ENCODE measurements around the gene UCN. TPM values are rescaled to one million over a fixed set of nuclear protein-coding genes. Genes with fewer than 3 reads are reported as not detected.

The UCN gene
- polyA plus RNA-seq, 1 experiment, result 0.40 TPM

DNA sequence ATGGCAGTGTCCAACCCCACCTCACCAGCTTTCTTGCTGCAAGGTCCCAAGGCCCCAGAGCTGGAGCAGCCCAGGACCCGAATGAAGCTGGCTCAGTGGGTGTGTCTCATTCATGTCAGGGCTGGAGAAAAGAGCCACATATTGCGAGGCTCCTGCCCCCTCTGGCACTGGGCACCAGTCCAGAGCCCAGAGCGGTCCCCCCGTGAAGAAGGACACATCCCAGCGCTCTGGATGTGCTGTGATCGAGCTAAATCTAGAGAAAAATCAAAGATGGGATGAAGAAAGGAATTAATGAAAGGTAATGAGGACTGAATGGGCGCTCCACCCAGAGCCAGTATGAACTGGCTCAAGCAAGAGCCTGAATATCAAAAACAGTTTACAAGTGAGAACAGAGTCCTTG is 27.9 kb upstream of the UCN start:
- CTCF ChIA-PET, result no interaction called here
- TF ChIP-seq, protein P1, sequence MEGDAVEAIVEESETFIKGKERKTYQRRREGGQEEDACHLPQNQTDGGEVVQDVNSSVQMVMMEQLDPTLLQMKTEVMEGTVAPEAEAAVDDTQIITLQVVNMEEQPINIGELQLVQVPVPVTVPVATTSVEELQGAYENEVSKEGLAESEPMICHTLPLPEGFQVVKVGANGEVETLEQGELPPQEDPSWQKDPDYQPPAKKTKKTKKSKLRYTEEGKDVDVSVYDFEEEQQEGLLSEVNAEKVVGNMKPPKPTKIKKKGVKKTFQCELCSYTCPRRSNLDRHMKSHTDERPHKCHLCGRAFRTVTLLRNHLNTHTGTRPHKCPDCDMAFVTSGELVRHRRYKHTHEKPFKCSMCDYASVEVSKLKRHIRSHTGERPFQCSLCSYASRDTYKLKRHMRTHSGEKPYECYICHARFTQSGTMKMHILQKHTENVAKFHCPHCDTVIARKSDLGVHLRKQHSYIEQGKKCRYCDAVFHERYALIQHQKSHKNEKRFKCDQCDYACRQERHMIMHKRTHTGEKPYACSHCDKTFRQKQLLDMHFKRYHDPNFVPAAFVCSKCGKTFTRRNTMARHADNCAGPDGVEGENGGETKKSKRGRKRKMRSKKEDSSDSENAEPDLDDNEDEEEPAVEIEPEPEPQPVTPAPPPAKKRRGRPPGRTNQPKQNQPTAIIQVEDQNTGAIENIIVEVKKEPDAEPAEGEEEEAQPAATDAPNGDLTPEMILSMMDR (IDR thresholded peaks at IDR 0.05; ENCODE audit: low read depth, low read length), result no peak
- Histone ChIP-seq H3K27me3 (ENCODE audit: control insufficient read depth, insufficient read depth, low read length) (no peaks in the 10 kb centered on the region), H3K27ac (ENCODE audit: low read depth, low read length) (no peak overlapping the region), H3K4me3 (ENCODE audit: low read depth, low read length) (no peak overlapping the region), H3K9me3 (ENCODE audit: control insufficient read depth, insufficient read depth, low read length) (no peaks in the 10 kb centered on the region)
- DNase-seq (ENCODE audit: low read depth, low spot score), result no peak
- POLR2A ChIA-PET, result interaction anchor here (1.6 kb wide), 1 partner anchor 14 kb away, joined by 3 read pairs; no protein-coding TSS in a partner anchor

DNA sequence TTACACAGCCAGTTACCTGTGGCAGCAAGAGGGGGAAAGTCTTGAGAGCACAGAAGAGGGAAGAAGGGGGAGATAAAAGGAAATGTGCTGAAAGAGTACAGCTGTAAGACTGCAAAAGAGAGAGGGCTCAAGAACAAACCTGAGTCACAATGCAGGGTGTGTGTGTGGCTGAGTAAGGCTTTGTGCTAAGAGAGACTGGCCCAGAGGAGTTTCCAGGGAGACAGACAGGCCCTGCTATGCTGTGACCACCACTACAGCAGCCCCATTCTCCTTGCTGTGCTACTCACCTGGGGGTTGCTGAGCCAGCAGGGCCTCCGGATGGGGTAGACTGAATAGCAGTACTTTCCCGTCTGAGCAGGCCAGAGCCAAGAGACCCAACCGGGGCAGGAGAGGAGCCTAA is 27.1 kb upstream of the UCN start:
- POLR2A ChIA-PET, result no interaction called here

DNA sequence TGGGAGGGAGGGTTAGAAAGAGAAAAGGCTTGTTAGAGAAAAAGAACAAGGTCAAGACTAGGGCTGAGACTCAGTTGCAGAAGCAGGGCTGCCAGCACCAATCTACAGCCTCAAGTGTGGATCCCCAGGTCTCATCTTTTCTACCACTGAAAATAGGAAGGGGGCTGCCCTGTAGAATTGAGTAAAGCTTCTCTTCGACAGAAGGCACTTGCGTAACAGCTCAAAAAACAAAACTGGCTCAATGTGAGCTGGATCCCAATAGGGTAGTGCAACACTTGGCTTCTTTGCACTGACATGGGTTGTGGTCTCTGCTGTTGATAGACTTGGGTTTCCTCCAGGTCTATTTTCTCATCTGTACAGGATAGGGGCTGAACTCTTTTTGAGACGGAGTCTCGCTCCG is 16.5 kb upstream of the UCN start:
- DNase-seq (ENCODE audit: low read depth, low spot score), result no peak
- Histone ChIP-seq H3K9me3 (ENCODE audit: control insufficient read depth, insufficient read depth, low read length) (no peaks in the 10 kb centered on the region), H3K27me3 (ENCODE audit: control insufficient read depth, insufficient read depth, low read length) (no peaks in the 10 kb centered on the region), H3K27ac (ENCODE audit: low read depth, low read length) (no peak overlapping the region), H3K4me3 (ENCODE audit: low read depth, low read length) (no peak overlapping the region)
- CTCF ChIA-PET, result interaction anchor here (1.0 kb wide), 1 partner anchor 73 kb away, joined by 4 read pairs; no protein-coding TSS in a partner anchor
- POLR2A ChIA-PET, result interaction anchor here (0.6 kb wide), 1 partner anchor 92 kb away, joined by 3 read pairs; no protein-coding TSS in a partner anchor
- TF ChIP-seq, protein P1 (IDR thresholded peaks at IDR 0.05; ENCODE audit: low read depth, low read length), result no peak

More for the DNA sequence above, 27.1 kb upstream of the UCN start:
- TF ChIP-seq, protein P1 (IDR thresholded peaks at IDR 0.05; ENCODE audit: low read depth, low read length), result no peak
- no peak overlapping the region for H3K27ac ChIP-seq (ENCODE audit: low read depth, low read length)
- no peaks in the 10 kb centered on the region for H3K27me3 ChIP-seq (ENCODE audit: control insufficient read depth, insufficient read depth, low read length)
- no peak overlapping the region for H3K4me3 ChIP-seq (ENCODE audit: low read depth, low read length)
- DNase-seq (ENCODE audit: low read depth, low spot score), result no peak
- no peaks in the 10 kb centered on the region for H3K9me3 ChIP-seq (ENCODE audit: control insufficient read depth, insufficient read depth, low read length)
- CTCF ChIA-PET, result no interaction called here

DNA sequence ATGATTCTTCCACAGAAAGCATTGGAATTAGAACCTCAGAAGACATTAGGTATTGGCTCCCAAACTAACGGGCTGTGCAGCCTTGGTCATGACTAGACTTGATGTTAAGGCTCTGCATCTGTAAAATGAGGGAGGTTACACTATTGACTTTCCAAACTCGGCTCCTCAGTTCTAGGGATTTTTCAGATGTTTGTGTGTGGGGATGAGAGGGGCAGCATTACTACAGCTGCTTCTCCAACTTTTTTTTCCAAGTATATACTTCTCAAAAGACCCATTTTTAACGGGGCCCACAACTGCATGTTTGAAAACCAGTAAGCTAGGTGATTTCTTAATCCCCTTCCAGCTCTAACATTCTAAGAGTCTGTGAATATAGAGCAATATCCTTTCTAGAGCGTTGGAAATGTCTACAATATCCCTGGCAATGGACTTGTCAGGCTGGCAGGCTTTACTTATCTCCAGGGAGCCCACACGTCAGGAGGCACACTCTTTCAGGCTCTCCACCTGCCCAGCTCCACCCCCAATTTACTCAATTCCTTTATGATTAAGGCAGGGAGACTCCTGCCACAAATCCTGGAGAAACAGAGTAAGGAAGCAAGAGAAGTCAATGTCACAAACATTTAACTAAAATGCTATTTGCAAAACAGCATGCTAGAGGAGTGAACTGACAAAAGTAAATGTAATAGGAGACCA is 15.5 kb upstream of the UCN start:
- POLR2A ChIA-PET, result interaction anchor here (0.8 to 2.0 kb wide), 3 partner anchors 12 to 189 kb away, joined by 3 to 9 read pairs (median 3); partner anchors contain the start of gene PREB
- Histone ChIP-seq H3K27ac (ENCODE audit: low read depth, low read length) (peak overlapping the region; percentile 95), H3K4me3 (ENCODE audit: low read depth, low read length) (peak overlapping the region; percentile 90), H3K9me3 (ENCODE audit: control insufficient read depth, insufficient read depth, low read length) (no peaks in the 10 kb centered on the region), H3K27me3 (ENCODE audit: control insufficient read depth, insufficient read depth, low read length) (no peaks in the 10 kb centered on the region)
- CTCF ChIA-PET, result interaction anchor here (1.4 to 3.4 kb wide), 3 partner anchors 20 to 44 kb away, joined by 5 to 18 read pairs (median 5); partner anchors contain the start of gene GTF3C2
- TF ChIP-seq, protein P1 (IDR thresholded peaks at IDR 0.05; ENCODE audit: low read depth, low read length), result no peak
- DNase-seq (ENCODE audit: low read depth, low spot score), result no peak

All from AG04450 (cell line).